ENCODE data around the gene PPP1R14B.
A peak's percentile ranks its signal among the peaks of the same experiment; 100 is the strongest.
"Not testable (repeated sequence)": the region's sequence is repeated elsewhere in the genome, so short reads cannot be mapped to it uniquely, and the experiment has no call there.

Gene PPP1R14B

GRCh38 chr11:64249563-64250414 lies 3.0 kb upstream of the PPP1R14B start:
- Histone ChIP-seq H3K4me1 (ENCODE audit: insufficient read depth, low read length) (peaks cover 30% of the 10 kb centered on the region), H3K9me3 (ENCODE audit: control insufficient read depth, insufficient read depth, low read length) (no peaks in the 10 kb centered on the region), H3K9ac (ENCODE audit: low read depth, low read length) (no peak overlapping the region), H3K36me3 (ENCODE audit: insufficient read depth, low read length) (no peaks in the 10 kb centered on the region)

GRCh38 chr11:64249038-64249437 lies 2.3 kb upstream of the PPP1R14B start:
- Histone ChIP-seq H3K4me1 (ENCODE audit: insufficient read depth, low read length) (peaks cover 30% of the 10 kb centered on the region), H3K9ac (ENCODE audit: low read depth, low read length) (no peak overlapping the region), H3K36me3 (ENCODE audit: insufficient read depth, low read length) (no peaks in the 10 kb centered on the region), H3K9me3 (ENCODE audit: control insufficient read depth, insufficient read depth, low read length) (no peaks in the 10 kb centered on the region)

GRCh38 chr11:64248578-64248977 lies 1.8 kb upstream of the PPP1R14B start:
- peaks cover 30% of the 10 kb centered on the region for H3K4me1 ChIP-seq (ENCODE audit: insufficient read depth, low read length)
- H3K36me3 ChIP-seq (ENCODE audit: insufficient read depth, low read length), result no peaks in the 10 kb centered on the region
- H3K9ac ChIP-seq (ENCODE audit: low read depth, low read length), result no peak overlapping the region
- no peaks in the 10 kb centered on the region for H3K9me3 ChIP-seq (ENCODE audit: control insufficient read depth, insufficient read depth, low read length)

- no peaks in the 10 kb centered on the region for H3K36me3 ChIP-seq (ENCODE audit: insufficient read depth, low read length)
- H3K4me1 ChIP-seq (ENCODE audit: insufficient read depth, low read length), result peaks cover 30% of the 10 kb centered on the region
- H3K9ac ChIP-seq (ENCODE audit: low read depth, low read length), result peak overlapping the region; percentile 86
- H3K9me3 ChIP-seq (ENCODE audit: control insufficient read depth, insufficient read depth, low read length), result no peaks in the 10 kb centered on the region
Measured at GRCh38 chr11:64247729-64248531, 1.2 kb upstream of the PPP1R14B start.

- Histone ChIP-seq H3K9ac (ENCODE audit: low read depth, low read length) (peak overlapping the region; percentile 86), H3K4me1 (ENCODE audit: insufficient read depth, low read length) (peaks cover 28% of the 10 kb centered on the region)
- not testable (repeated sequence) for H3K36me3 ChIP-seq (ENCODE audit: insufficient read depth, low read length); H3K9me3 ChIP-seq (ENCODE audit: control insufficient read depth, insufficient read depth, low read length)
Measured at GRCh38 chr11:64246621-64246870, 197 bp downstream of the PPP1R14B start.

- Histone ChIP-seq H3K9ac (ENCODE audit: low read depth, low read length) (peak overlapping the region; percentile 86), H3K4me1 (ENCODE audit: insufficient read depth, low read length) (peaks cover 28% of the 10 kb centered on the region), H3K36me3 (ENCODE audit: insufficient read depth, low read length) (no peaks in the 10 kb centered on the region), H3K9me3 (ENCODE audit: control insufficient read depth, insufficient read depth, low read length) (no peaks in the 10 kb centered on the region)
Measured at GRCh38 chr11:64245797-64246620, 734 bp downstream of the PPP1R14B start.

GRCh38 chr11:64245401-64245796 lies 1.3 kb downstream of the PPP1R14B start:
- Histone ChIP-seq H3K9ac (ENCODE audit: low read depth, low read length) (peak overlapping the region; percentile 86; the same call in 1 of the 2 replicates), H3K36me3 (ENCODE audit: insufficient read depth, low read length) (no peaks in the 10 kb centered on the region), H3K4me1 (ENCODE audit: insufficient read depth, low read length) (peaks cover 24% of the 10 kb centered on the region), H3K9me3 (ENCODE audit: control insufficient read depth, insufficient read depth, low read length) (no peaks in the 10 kb centered on the region)

- Histone ChIP-seq H3K9me3 (ENCODE audit: control insufficient read depth, insufficient read depth, low read length) (no peaks in the 10 kb centered on the region), H3K4me1 (ENCODE audit: insufficient read depth, low read length) (peaks cover 23% of the 10 kb centered on the region), H3K9ac (ENCODE audit: low read depth, low read length) (no peak overlapping the region), H3K36me3 (ENCODE audit: insufficient read depth, low read length) (no peaks in the 10 kb centered on the region)
Measured at GRCh38 chr11:64244966-64245365, 1.8 kb downstream of the PPP1R14B start.

GRCh38 chr11:64244107-64244506 lies 2.6 kb downstream of the PPP1R14B start:
- peaks cover 18% of the 10 kb centered on the region for H3K4me1 ChIP-seq (ENCODE audit: insufficient read depth, low read length)
- H3K9ac ChIP-seq (ENCODE audit: low read depth, low read length), result no peak overlapping the region
- no peaks in the 10 kb centered on the region for H3K9me3 ChIP-seq (ENCODE audit: control insufficient read depth, insufficient read depth, low read length)
- H3K36me3 ChIP-seq (ENCODE audit: insufficient read depth, low read length), result no peaks in the 10 kb centered on the region

- Histone ChIP-seq H3K9ac (ENCODE audit: low read depth, low read length) (no peak overlapping the region), H3K36me3 (ENCODE audit: insufficient read depth, low read length) (no peaks in the 10 kb centered on the region), H3K9me3 (ENCODE audit: control insufficient read depth, insufficient read depth, low read length) (no peaks in the 10 kb centered on the region), H3K4me1 (ENCODE audit: insufficient read depth, low read length) (peaks cover 12% of the 10 kb centered on the region)
Measured at GRCh38 chr11:64243236-64243854, 3.4 kb downstream of the PPP1R14B start.

- Histone ChIP-seq H3K36me3 (ENCODE audit: insufficient read depth, low read length) (no peaks in the 10 kb centered on the region), H3K4me1 (ENCODE audit: insufficient read depth, low read length) (peaks cover 5% of the 10 kb centered on the region), H3K9ac (ENCODE audit: low read depth, low read length) (peak overlapping the region; percentile 99), H3K9me3 (ENCODE audit: control insufficient read depth, insufficient read depth, low read length) (no peaks in the 10 kb centered on the region)
Measured at GRCh38 chr11:64241491-64242374, 5.0 kb downstream of the PPP1R14B start.

- Histone ChIP-seq H3K9ac (ENCODE audit: low read depth, low read length) (peak overlapping the region; percentile 99), H3K4me1 (ENCODE audit: insufficient read depth, low read length) (peaks cover 5% of the 10 kb centered on the region), H3K9me3 (ENCODE audit: control insufficient read depth, insufficient read depth, low read length) (no peaks in the 10 kb centered on the region), H3K36me3 (ENCODE audit: insufficient read depth, low read length) (no peaks in the 10 kb centered on the region)
Measured at GRCh38 chr11:64241241-64241490, 5.6 kb downstream of the PPP1R14B start.

- no peaks in the 10 kb centered on the region for H3K36me3 ChIP-seq (ENCODE audit: insufficient read depth, low read length)
- peak within 1 kb of the TSS; percentile 99 for H3K9ac ChIP-seq (ENCODE audit: low read depth, low read length)
- no peaks in the 10 kb centered on the region for H3K9me3 ChIP-seq (ENCODE audit: control insufficient read depth, insufficient read depth, low read length)
- peaks cover 5% of the 10 kb centered on the region for H3K4me1 ChIP-seq (ENCODE audit: insufficient read depth, low read length)
Measured at GRCh38 chr11:64240435-64241240, 6.1 kb downstream of the PPP1R14B start, which contains the start of gene FKBP2. Gene FKBP2 (plus strand): TSS chr11:64241095. CDS start chr11:64242388, 1,293 bp downstream.
